NCI-H2227 (cell line): ENCODE data around the gene SYT3.

Experiments
- DNase-seq: peaks from one replicate; lab custom pipeline; 2025; ENCODE audit not compliant: unreplicated experiment; lab: John Stamatoyannopoulos, UW

The SYT3 gene

GRCh38 chr19:50661766-50662650 lies 22.3 kb upstream of the SYT3 start:
- no peak for DNase-seq

- DNase-seq, result no peak
These were observed 21.3 kb upstream of the SYT3 start for GRCh38 chr19:50661023-50661422.

- peak; percentile 42 for DNase-seq
These were observed 20.3 kb upstream of the SYT3 start for GRCh38 chr19:50660088-50660366.

- DNase-seq, result peak; percentile 82
These were observed 19.8 kb upstream of the SYT3 start for GRCh38 chr19:50659318-50660087.

- peak; percentile 96 for DNase-seq
These were observed 19.0 kb upstream of the SYT3 start for GRCh38 chr19:50658441-50659317.

GRCh38 chr19:50657712-50658440 lies 18.2 kb upstream of the SYT3 start:
- peak; percentile 99 for DNase-seq

- no peak for DNase-seq
These were observed 17.6 kb upstream of the SYT3 start for GRCh38 chr19:50657222-50657669.

GRCh38 chr19:50654882-50655281 lies 15.2 kb upstream of the SYT3 start:
- no peak for DNase-seq

- no peak for DNase-seq
These were observed 13.0 kb upstream of the SYT3 start for GRCh38 chr19:50652722-50653121.

GRCh38 chr19:50651174-50651573 lies 11.5 kb upstream of the SYT3 start:
- no peak for DNase-seq

- peak; percentile 70 for DNase-seq
These were observed 10.0 kb upstream of the SYT3 start, which contains the start of gene C19orf81 for GRCh38 chr19:50649433-50650391. Gene C19orf81, plus strand, starts transcription at chr19:50649445. Its CDS starts 0 bp downstream, at chr19:50649445.

- no peak for DNase-seq
These were observed 9.0 kb upstream of the SYT3 start for GRCh38 chr19:50648659-50649058.

- DNase-seq, result no peak
These were observed 8.4 kb upstream of the SYT3 start for GRCh38 chr19:50647879-50648615.

GRCh38 chr19:50646074-50646807 lies 6.6 kb upstream of the SYT3 start:
- DNase-seq, result no peak

GRCh38 chr19:50645107-50645506 lies 5.4 kb upstream of the SYT3 start:
- no peak for DNase-seq

GRCh38 chr19:50644315-50644915 lies 4.7 kb upstream of the SYT3 start:
- no peak for DNase-seq

GRCh38 chr19:50640368-50640767 lies 687 bp upstream of the SYT3 start:
- DNase-seq, result no peak

- no peak for DNase-seq
These were observed 1.1 kb downstream of the SYT3 start for GRCh38 chr19:50638600-50638999.
